Measurements from ENCODE around the gene ADARB2. TPM values are rescaled to one million over a fixed set of nuclear protein-coding genes. Genes with fewer than 3 reads are reported as not detected.

The ADARB2 gene
- total RNA-seq, 2 donors from 2014 or later, result 1.1 to 1.8 TPM

DNA sequence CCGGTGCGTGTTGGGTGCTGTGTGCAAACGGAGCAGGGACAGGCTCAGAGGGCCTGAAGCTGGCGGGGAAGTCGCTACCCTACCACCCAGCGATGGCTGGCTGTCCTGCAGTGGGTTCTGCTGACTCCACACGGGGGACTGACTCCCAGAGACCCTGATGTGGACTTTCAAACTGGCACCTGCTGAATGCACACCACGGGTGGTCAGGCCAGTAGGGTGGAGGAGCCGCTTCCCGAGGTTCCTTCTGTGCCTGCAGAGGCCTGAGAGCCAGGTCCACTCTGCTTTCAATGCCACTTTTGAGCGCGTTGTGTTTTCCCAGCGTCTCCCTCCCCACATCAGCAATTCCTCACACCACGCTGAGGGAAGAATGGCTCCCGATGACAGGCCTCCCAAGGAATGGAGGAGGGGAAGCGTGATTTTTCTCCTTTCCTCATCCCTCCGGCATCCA lies 135.3 kb downstream of the ADARB2 start:
- Mint-ChIP-seq H3K9me3 (no peaks in the 10 kb centered on the region), H3K36me3 (ENCODE audit: low read depth) (no peaks in the 10 kb centered on the region), H3K27me3 (ENCODE audit: insufficient read depth) (no peaks in the 10 kb centered on the region), H3K27ac (no peak overlapping the region), H3K4me1 (no peaks in the 10 kb centered on the region), H3K4me3 (no peak overlapping the region)
- H3K27ac ChIP-seq (ENCODE audit: low read depth, low read length), result no peak overlapping the region
- DNase-seq, result peak; percentile 51
- H3K27me3 ChIP-seq (ENCODE audit: control insufficient read depth, insufficient read depth, low read length, poor library complexity, severe bottlenecking), result no peaks in the 10 kb centered on the region
- H3K9me3 ChIP-seq (ENCODE audit: control insufficient read depth, low read length), result no peaks in the 10 kb centered on the region
- 90 to 91% methylated on average over 14 to 17 of the region's 17 CpGs for WGBS, 2 experiments (ENCODE audit: insufficient coverage in 1 of 2, insufficient read length in 1 of 2)
- no peak overlapping the region for H3K9ac ChIP-seq (ENCODE audit: extremely low read depth, low read length, poor library complexity, severe bottlenecking)
- TF ChIP-seq, protein P1, sequence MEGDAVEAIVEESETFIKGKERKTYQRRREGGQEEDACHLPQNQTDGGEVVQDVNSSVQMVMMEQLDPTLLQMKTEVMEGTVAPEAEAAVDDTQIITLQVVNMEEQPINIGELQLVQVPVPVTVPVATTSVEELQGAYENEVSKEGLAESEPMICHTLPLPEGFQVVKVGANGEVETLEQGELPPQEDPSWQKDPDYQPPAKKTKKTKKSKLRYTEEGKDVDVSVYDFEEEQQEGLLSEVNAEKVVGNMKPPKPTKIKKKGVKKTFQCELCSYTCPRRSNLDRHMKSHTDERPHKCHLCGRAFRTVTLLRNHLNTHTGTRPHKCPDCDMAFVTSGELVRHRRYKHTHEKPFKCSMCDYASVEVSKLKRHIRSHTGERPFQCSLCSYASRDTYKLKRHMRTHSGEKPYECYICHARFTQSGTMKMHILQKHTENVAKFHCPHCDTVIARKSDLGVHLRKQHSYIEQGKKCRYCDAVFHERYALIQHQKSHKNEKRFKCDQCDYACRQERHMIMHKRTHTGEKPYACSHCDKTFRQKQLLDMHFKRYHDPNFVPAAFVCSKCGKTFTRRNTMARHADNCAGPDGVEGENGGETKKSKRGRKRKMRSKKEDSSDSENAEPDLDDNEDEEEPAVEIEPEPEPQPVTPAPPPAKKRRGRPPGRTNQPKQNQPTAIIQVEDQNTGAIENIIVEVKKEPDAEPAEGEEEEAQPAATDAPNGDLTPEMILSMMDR (conservative IDR thresholded peaks at IDR 0.05), result no peak
- H3K36me3 ChIP-seq (ENCODE audit: control insufficient read depth, insufficient read depth, low read length), result no peaks in the 10 kb centered on the region
- H3K4me1 ChIP-seq (ENCODE audit: control insufficient read depth, insufficient read depth, low read length), result no peaks in the 10 kb centered on the region
- no peak overlapping the region for H3K4me3 ChIP-seq (ENCODE audit: low read length)

DNA sequence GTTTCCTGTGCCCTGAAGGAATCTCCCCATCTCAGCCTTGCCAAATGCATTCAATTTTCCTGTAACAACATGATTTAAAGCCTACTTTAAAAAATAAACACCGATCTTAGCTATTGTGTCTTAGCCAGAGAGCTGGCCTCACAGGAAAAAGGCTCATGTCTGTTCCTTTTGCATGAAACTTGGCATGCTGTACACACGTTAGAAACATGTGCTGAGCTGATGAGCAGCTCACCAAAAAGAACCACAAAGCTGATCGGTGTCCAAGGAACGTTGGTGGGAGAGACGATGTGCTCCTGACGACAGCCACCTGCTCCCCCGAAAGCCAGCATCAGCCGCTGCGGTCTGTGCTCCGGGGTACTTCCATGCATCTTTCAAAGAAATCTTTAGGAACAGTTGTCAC lies 135.9 kb downstream of the ADARB2 start:
- no peaks in the 10 kb centered on the region for H3K9me3 ChIP-seq (ENCODE audit: control insufficient read depth, low read length)
- 92 to 94% methylated on average over 9 to 10 of the region's 10 CpGs for WGBS, 2 experiments (ENCODE audit: insufficient coverage in 1 of 2, insufficient read length in 1 of 2)
- H3K27ac ChIP-seq (ENCODE audit: low read depth, low read length), result no peak overlapping the region
- no peaks in the 10 kb centered on the region for H3K27me3 ChIP-seq (ENCODE audit: control insufficient read depth, insufficient read depth, low read length, poor library complexity, severe bottlenecking)
- no peaks in the 10 kb centered on the region for H3K36me3 ChIP-seq (ENCODE audit: control insufficient read depth, insufficient read depth, low read length)
- no peaks in the 10 kb centered on the region for H3K36me3 Mint-ChIP-seq (ENCODE audit: low read depth)
- no peak overlapping the region for H3K9ac ChIP-seq (ENCODE audit: extremely low read depth, low read length, poor library complexity, severe bottlenecking)
- H3K4me1 ChIP-seq (ENCODE audit: control insufficient read depth, insufficient read depth, low read length), result no peaks in the 10 kb centered on the region
- H3K27ac Mint-ChIP-seq, result no peak overlapping the region
- no peaks in the 10 kb centered on the region for H3K9me3 Mint-ChIP-seq
- no peak overlapping the region for H3K4me3 ChIP-seq (ENCODE audit: low read length)
- no peaks in the 10 kb centered on the region for H3K4me1 Mint-ChIP-seq
- no peak for DNase-seq
- H3K4me3 Mint-ChIP-seq, result no peak overlapping the region
- H3K27me3 Mint-ChIP-seq (ENCODE audit: insufficient read depth), result no peaks in the 10 kb centered on the region
- TF ChIP-seq, protein P1 (conservative IDR thresholded peaks at IDR 0.05), result no peak

- H3K36me3 ChIP-seq (ENCODE audit: control insufficient read depth, insufficient read depth, low read length), result no peaks in the 10 kb centered on the region
- no peaks in the 10 kb centered on the region for H3K27me3 ChIP-seq (ENCODE audit: control insufficient read depth, insufficient read depth, low read length, poor library complexity, severe bottlenecking)
- WGBS, 2 experiments (ENCODE audit: insufficient coverage in 1 of 2, insufficient read length in 1 of 2), result 90 to 94% methylated on average over 9 of the region's 9 CpGs
- Mint-ChIP-seq H3K4me1 (no peaks in the 10 kb centered on the region), H3K4me3 (no peak overlapping the region), H3K9me3 (no peaks in the 10 kb centered on the region), H3K27me3 (ENCODE audit: insufficient read depth) (no peaks in the 10 kb centered on the region), H3K36me3 (ENCODE audit: low read depth) (no peaks in the 10 kb centered on the region), H3K27ac (no peak overlapping the region)
- H3K4me3 ChIP-seq (ENCODE audit: low read length), result no peak overlapping the region
- TF ChIP-seq, protein P1 (conservative IDR thresholded peaks at IDR 0.05), result no peak
- H3K9ac ChIP-seq (ENCODE audit: extremely low read depth, low read length, poor library complexity, severe bottlenecking), result no peak overlapping the region
- no peaks in the 10 kb centered on the region for H3K9me3 ChIP-seq (ENCODE audit: control insufficient read depth, low read length)
- no peaks in the 10 kb centered on the region for H3K4me1 ChIP-seq (ENCODE audit: control insufficient read depth, insufficient read depth, low read length)
- peak; percentile 36 for DNase-seq
- H3K27ac ChIP-seq (ENCODE audit: low read depth, low read length), result no peak overlapping the region
Observed at GRCh38 chr10:1600861-1601260, 136.5 kb downstream of the ADARB2 start.
